ENCODE measurements around the gene RRAGD.

GRCh38 chr6:89328976-89329375 is 83.1 kb downstream of the RRAGD start:
- TF ChIP-seq ZFP37 (tag by site-specific recombination; IDR thresholded peaks at IDR 0.05): no peak
- TF ChIP-seq, protein P1, sequence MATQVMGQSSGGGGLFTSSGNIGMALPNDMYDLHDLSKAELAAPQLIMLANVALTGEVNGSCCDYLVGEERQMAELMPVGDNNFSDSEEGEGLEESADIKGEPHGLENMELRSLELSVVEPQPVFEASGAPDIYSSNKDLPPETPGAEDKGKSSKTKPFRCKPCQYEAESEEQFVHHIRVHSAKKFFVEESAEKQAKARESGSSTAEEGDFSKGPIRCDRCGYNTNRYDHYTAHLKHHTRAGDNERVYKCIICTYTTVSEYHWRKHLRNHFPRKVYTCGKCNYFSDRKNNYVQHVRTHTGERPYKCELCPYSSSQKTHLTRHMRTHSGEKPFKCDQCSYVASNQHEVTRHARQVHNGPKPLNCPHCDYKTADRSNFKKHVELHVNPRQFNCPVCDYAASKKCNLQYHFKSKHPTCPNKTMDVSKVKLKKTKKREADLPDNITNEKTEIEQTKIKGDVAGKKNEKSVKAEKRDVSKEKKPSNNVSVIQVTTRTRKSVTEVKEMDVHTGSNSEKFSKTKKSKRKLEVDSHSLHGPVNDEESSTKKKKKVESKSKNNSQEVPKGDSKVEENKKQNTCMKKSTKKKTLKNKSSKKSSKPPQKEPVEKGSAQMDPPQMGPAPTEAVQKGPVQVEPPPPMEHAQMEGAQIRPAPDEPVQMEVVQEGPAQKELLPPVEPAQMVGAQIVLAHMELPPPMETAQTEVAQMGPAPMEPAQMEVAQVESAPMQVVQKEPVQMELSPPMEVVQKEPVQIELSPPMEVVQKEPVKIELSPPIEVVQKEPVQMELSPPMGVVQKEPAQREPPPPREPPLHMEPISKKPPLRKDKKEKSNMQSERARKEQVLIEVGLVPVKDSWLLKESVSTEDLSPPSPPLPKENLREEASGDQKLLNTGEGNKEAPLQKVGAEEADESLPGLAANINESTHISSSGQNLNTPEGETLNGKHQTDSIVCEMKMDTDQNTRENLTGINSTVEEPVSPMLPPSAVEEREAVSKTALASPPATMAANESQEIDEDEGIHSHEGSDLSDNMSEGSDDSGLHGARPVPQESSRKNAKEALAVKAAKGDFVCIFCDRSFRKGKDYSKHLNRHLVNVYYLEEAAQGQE (tag by site-specific recombination; IDR thresholded peaks at IDR 0.05): no peak
- TF ChIP-seq, protein P2, sequence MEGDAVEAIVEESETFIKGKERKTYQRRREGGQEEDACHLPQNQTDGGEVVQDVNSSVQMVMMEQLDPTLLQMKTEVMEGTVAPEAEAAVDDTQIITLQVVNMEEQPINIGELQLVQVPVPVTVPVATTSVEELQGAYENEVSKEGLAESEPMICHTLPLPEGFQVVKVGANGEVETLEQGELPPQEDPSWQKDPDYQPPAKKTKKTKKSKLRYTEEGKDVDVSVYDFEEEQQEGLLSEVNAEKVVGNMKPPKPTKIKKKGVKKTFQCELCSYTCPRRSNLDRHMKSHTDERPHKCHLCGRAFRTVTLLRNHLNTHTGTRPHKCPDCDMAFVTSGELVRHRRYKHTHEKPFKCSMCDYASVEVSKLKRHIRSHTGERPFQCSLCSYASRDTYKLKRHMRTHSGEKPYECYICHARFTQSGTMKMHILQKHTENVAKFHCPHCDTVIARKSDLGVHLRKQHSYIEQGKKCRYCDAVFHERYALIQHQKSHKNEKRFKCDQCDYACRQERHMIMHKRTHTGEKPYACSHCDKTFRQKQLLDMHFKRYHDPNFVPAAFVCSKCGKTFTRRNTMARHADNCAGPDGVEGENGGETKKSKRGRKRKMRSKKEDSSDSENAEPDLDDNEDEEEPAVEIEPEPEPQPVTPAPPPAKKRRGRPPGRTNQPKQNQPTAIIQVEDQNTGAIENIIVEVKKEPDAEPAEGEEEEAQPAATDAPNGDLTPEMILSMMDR (tag by site-specific recombination; IDR thresholded peaks at IDR 0.05): no peak
